Measurements from ENCODE around the gene ZFYVE16. TPM values are rescaled to one million over a fixed set of nuclear protein-coding genes. Genes with fewer than 3 reads are reported as not detected.

The ZFYVE16 gene
- total and polyA plus RNA-seq, 2 of the 13 experiments (the other 11 are each of a cell fraction or from before 2014, with no cell fraction given) = 9.3 to 33.3 TPM

DNA sequence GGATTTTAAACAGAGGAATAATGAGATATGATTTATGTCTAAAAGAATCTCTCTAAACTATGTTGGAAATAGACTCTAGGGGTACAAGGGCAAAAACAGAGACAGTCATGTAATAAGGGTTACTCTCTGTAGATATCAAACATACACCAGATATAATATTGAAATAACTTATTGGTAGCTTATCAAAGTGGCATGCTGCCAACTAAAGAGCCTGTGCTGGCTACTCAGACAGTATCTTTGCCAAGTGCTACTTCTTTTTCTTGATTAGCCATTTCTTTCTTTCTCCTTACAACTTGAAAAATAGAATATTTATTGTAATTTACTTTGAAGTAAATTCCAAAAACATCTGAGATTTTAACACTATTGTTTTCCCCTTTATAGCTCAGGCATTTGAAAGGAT is 34.9 kb downstream of the ZFYVE16 start (continued):
- TF ChIP-seq IRX3 (CRISPR knock-in tag; IDR thresholded peaks at IDR 0.05; ENCODE audit: borderline replicate concordance, low read depth) = no peak
- no peak for TF ChIP-seq ZNF780A (CRISPR knock-in tag; IDR thresholded peaks at IDR 0.05)
- no peak for TF ChIP-seq MYNN (CRISPR knock-in tag; IDR thresholded peaks at IDR 0.05; ENCODE audit: low read depth)
- TF ChIP-seq, protein P1, sequence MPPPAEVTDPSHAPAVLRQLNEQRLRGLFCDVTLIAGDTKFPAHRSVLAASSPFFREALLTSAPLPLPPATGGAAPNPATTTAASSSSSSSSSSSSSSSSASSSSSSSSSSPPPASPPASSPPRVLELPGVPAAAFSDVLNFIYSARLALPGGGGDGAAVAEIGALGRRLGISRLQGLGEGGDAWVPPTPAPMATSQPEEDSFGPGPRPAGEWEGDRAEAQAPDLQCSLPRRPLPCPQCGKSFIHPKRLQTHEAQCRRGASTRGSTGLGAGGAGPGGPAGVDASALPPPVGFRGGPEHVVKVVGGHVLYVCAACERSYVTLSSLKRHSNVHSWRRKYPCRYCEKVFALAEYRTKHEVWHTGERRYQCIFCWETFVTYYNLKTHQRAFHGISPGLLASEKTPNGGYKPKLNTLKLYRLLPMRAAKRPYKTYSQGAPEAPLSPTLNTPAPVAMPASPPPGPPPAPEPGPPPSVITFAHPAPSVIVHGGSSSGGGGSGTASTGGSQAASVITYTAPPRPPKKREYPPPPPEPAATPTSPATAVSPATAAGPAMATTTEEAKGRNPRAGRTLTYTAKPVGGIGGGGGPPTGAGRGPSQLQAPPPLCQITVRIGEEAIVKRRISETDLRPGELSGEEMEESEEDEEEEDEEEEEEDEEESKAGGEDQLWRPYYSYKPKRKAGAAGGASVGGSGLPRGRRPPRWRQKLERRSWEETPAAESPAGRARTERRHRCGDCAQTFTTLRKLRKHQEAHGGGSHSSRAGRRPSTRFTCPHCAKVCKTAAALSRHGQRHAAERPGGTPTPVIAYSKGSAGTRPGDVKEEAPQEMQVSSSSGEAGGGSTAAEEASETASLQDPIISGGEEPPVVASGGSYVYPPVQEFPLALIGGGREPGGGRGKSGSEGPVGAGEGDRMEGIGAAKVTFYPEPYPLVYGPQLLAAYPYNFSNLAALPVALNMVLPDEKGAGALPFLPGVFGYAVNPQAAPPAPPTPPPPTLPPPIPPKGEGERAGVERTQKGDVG (CRISPR knock-in tag; IDR thresholded peaks at IDR 0.05; ENCODE audit: borderline replicate concordance) = no peak
- TF ChIP-seq GABPA (IDR thresholded peaks at IDR 0.05; ENCODE audit: low read depth, low read length) = no peak
- TF ChIP-seq GABPA (CRISPR knock-in tag; IDR thresholded peaks at IDR 0.05; ENCODE audit: low read depth) = no peak
- TF ChIP-seq ZNF501 (CRISPR knock-in tag; IDR thresholded peaks at IDR 0.05) = no peak
- TF ChIP-seq ZNF737 (CRISPR knock-in tag; IDR thresholded peaks at IDR 0.05; ENCODE audit: borderline replicate concordance) = no peak
- no peak for TF ChIP-seq CC2D1A (CRISPR knock-in tag; IDR thresholded peaks at IDR 0.05)
- no peak for TF ChIP-seq NFIC (IDR thresholded peaks at IDR 0.05; ENCODE audit: low read length)

DNA sequence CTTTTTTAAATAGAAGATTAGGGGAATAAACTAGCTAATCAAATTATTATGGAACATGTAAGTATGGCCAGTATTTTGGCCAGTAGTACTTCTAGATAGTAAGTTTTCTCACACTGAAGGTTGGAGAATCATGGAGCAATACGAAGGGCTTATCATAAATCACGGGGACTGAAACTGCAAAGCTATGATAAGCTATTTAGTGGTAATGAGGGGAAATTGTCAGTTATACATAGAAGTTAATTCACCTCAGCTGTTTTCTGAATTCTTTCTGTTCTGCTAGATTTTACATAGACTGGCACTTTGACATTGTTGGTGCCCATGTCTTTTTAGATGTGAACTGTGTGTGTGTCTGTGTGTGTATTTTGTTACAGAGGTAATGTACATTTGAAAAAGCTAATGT is 45.5 kb downstream of the ZFYVE16 start:
- WGBS (ENCODE audit: low lambda C conversion rate) = 98% methylated on average over 2 of the region's 2 CpGs
- no peak overlapping the region for H3K9ac ChIP-seq (ENCODE audit: insufficient read depth, low read depth, low read length)
- no peak overlapping the region for H3K4me2 ChIP-seq (ENCODE audit: low read depth, low read length)
- no peaks in the 10 kb centered on the region for H3K9me3 ChIP-seq (ENCODE audit: low read length)
- POLR2A ChIA-PET = no interaction called here
- in situ Hi-C loops (cut with HindIII; ENCODE audit: extremely low pct_ligation_motif_present, low pct_unique_long_range_greater_than_20kb) (no loop called here), intact Hi-C loops (cut with micrococcal nuclease; ENCODE audit: unreplicated experiment) (no loop called here)
- H3K36me3 ChIP-seq (replicated peaks in 1 of 2; ENCODE audit: control insufficient read depth in 1 of 2, insufficient read depth in 2 of 2, low read length in 2 of 2) = peaks cover 4 to 50% of the 10 kb centered on the region in 2 experiments; a peak in 4 of 5 replicates
- H4K20me1 ChIP-seq (ENCODE audit: insufficient read depth, low read length) = no peaks in the 10 kb centered on the region
- BruUV-seq (replicated peaks) = no TSS peak
- no peak overlapping the region for H3K4me3 ChIP-seq (replicated peaks in 1 of 3; ENCODE audit: insufficient read depth in 1 of 3, low read depth in 2 of 3, low read length in 3 of 3)
- CTCF ChIA-PET (ENCODE audit: low intra/inter-chr PET ratio, low total read pairs) = no interaction called here
- no peak overlapping the region for H3K27ac ChIP-seq (ENCODE audit: extremely low read length, insufficient read depth, low read length)
- ATAC-seq (no peak), DNase-seq (ENCODE audit: low spot score) (no peak), FAIRE-seq (no peak)
- no peaks in the 10 kb centered on the region for H3K27me3 ChIP-seq (ENCODE audit: control insufficient read depth in 1 of 2, insufficient read depth in 2 of 2, low read length in 2 of 2)
- H2AFZ ChIP-seq (ENCODE audit: low read length) = no peak overlapping the region
- no peaks in the 10 kb centered on the region for H3K79me2 ChIP-seq (ENCODE audit: insufficient read depth, low read length)
- TF ChIP-seq, protein P2, sequence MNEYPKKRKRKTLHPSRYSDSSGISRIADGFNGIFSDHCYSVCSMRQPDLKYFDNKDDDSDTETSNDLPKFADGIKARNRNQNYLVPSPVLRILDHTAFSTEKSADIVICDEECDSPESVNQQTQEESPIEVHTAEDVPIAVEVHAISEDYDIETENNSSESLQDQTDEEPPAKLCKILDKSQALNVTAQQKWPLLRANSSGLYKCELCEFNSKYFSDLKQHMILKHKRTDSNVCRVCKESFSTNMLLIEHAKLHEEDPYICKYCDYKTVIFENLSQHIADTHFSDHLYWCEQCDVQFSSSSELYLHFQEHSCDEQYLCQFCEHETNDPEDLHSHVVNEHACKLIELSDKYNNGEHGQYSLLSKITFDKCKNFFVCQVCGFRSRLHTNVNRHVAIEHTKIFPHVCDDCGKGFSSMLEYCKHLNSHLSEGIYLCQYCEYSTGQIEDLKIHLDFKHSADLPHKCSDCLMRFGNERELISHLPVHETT (CRISPR knock-in tag; conservative IDR thresholded peaks at IDR 0.05) = no peak
- no peak for TF ChIP-seq SNRNP70 (IDR thresholded peaks at IDR 0.05; ENCODE audit: low read depth, low read length)
- no peak for TF ChIP-seq KDM5B (CRISPR knock-in tag; IDR thresholded peaks at IDR 0.05; ENCODE audit: borderline replicate concordance)
- TF ChIP-seq, protein P3, sequence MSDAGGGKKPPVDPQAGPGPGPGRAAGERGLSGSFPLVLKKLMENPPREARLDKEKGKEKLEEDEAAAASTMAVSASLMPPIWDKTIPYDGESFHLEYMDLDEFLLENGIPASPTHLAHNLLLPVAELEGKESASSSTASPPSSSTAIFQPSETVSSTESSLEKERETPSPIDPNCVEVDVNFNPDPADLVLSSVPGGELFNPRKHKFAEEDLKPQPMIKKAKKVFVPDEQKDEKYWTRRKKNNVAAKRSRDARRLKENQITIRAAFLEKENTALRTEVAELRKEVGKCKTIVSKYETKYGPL (CRISPR knock-in tag; IDR thresholded peaks at IDR 0.05) = no peak
- TF ChIP-seq ZFYVE20 (CRISPR knock-in tag; IDR thresholded peaks at IDR 0.05; ENCODE audit: borderline replicate concordance, low read depth) = no peak
- TF ChIP-seq PAWR (CRISPR knock-in tag; IDR thresholded peaks at IDR 0.05; ENCODE audit: borderline replicate concordance) = no peak
- TF ChIP-seq ZNF33A (CRISPR knock-in tag; IDR thresholded peaks at IDR 0.05; ENCODE audit: borderline replicate concordance) = no peak
- TF ChIP-seq JDP2 (CRISPR knock-in tag; IDR thresholded peaks at IDR 0.05; ENCODE audit: borderline replicate concordance) = no peak
- no peaks in the 10 kb centered on the region for H3K4me1 ChIP-seq (ENCODE audit: insufficient read depth, low read length)
